PC-9 (cell line): ENCODE results near the gene ATF6. TPM values are rescaled to one million over a fixed set of nuclear protein-coding genes. Genes with fewer than 3 reads are reported as not detected.

Source experiments
- BruUV-seq: library from RNA; stranded (reverse); fragments of 400-500 nt; replicated peaks from 2 replicates; lab custom pipeline; 2021; lab: Mats Ljungman, UMichigan
- CTCF ChIA-PET: fragments of 300-600 bp; sonication (Branson Sonifier 250); formaldehyde crosslinking; loops from one replicate; lab custom pipeline; 2022; ENCODE audit warnings: antibody characterized with exemption; lab: Charles Lee
- POLR2A ChIA-PET: fragments of 300-600 bp; sonication (Branson Sonifier 250); formaldehyde crosslinking; loops from one replicate; lab custom pipeline; 2022; ENCODE audit warnings: antibody characterized with exemption; ENCODE audit not compliant: unreplicated experiment; lab: Charles Lee
- DNase-seq, 2 experiments: peaks; one replicate each; pipeline versions ENCODE4 v3.0.0 to v3.0.0-alpha.2; 2015 to 2022; ENCODE audit warnings: mixed read lengths in 1 of 2
- H2AFZ ChIP-seq: fragments of 200-600 bp; sonication (generic); 2 replicates; pipeline ENCODE4 v1.8.1; 2017; ENCODE audit warnings: antibody characterized with exemption
- H3F3A ChIP-seq: fragments of 200-600 bp; sonication (generic); 2 replicates; pipeline ENCODE4 v1.8.1; 2017; ENCODE audit warnings: antibody characterized with exemption, mild to moderate bottlenecking, low read depth; ENCODE audit not compliant: insufficient read depth
- H3K27ac ChIP-seq: fragments of 200-600 bp; sonication (generic); 2 replicates; pipeline ENCODE4 v1.6.1; 2016; ENCODE audit warnings: mixed run types
- H3K27me3 ChIP-seq: fragments of 200-600 bp; sonication (generic); 2 replicates; pipeline ENCODE4 v1.6.1; 2016; ENCODE audit warnings: low read depth, mixed run types; ENCODE audit not compliant: insufficient read depth
- H3K36me3 ChIP-seq: fragments of 200-600 bp; sonication (generic); 2 replicates; pipeline ENCODE4 v1.6.1; 2016; ENCODE audit warnings: low read depth, mixed run types
- H3K4me1 ChIP-seq: fragments of 200-600 bp; sonication (generic); replicated peaks from 2 replicates; pipeline ENCODE4 v1.6.1; 2016; ENCODE audit warnings: mixed run types; ENCODE audit not compliant: insufficient read depth
- H3K4me2 ChIP-seq: fragments of 200-600 bp; sonication (generic); 2 replicates; pipeline ENCODE4 v1.6.1; 2017; ENCODE audit warnings: mixed run types
- H3K4me3 ChIP-seq: fragments of 200-600 bp; sonication (generic); 2 replicates; pipeline ENCODE4 v1.6.1; 2016; ENCODE audit warnings: mixed run types
- H3K79me2 ChIP-seq: fragments of 200-600 bp; sonication (generic); 2 replicates; pipeline ENCODE4 v1.6.1; 2017; ENCODE audit warnings: low read depth, mixed run types
- H3K9me2 ChIP-seq: fragments of 200-600 bp; sonication (generic); 2 replicates; pipeline ENCODE4 v1.8.1; 2017; ENCODE audit warnings: mild to moderate bottlenecking; ENCODE audit not compliant: insufficient read depth
- H3K9me3 ChIP-seq: fragments of 200-600 bp; sonication (generic); 2 replicates; pipeline ENCODE4 v1.8.1; 2016; ENCODE audit warnings: low read depth; ENCODE audit not compliant: insufficient read depth
- H4K20me1 ChIP-seq: fragments of 200-600 bp; sonication (generic); 2 replicates; pipeline ENCODE4 v1.8.1; 2017; ENCODE audit not compliant: insufficient read depth
- CTCF ChIP-seq: fragments of 200-600 bp; sonication (generic); conservative IDR thresholded peaks from 2 replicates; pipeline ENCODE4 v1.6.1; 2017; ENCODE audit warnings: mixed run types, antibody characterized with exemption, mild to moderate bottlenecking, moderate library complexity
- EZH2 ChIP-seq: fragments of 200-600 bp; sonication (generic); IDR thresholded peaks from 2 replicates; pipeline ENCODE4 v1.8.0; 2017; ENCODE audit warnings: antibody characterized with exemption, low read depth
- intact Hi-C: fragments of 100-400 bp; cut with micrococcal nuclease; formaldehyde crosslinking; loops from one replicate; pipeline ENCODE4 v1.10.0; 2022; ENCODE audit not compliant: unreplicated experiment
- total RNA-seq: library from RNA; stranded (reverse); gene quantifications from 2 replicates; pipeline ENCODE4 v1.2.3, GENCODE V29; 2021

Gene ATF6
- total RNA-seq, 1 experiment from 2014 or later = 19.5 TPM

- H3K9me3 ChIP-seq = no peaks in the 10 kb centered on the region
- peaks cover 25% of the 10 kb centered on the region; the same call in 1 of the 2 replicates for H3K36me3 ChIP-seq
- H3K79me2 ChIP-seq = 0 out of 2 replicates have a peak, but pooled peaks cover 6% of the 10 kb centered on the region
- no TSS peak for BruUV-seq
- H3F3A ChIP-seq = no peaks in the 10 kb centered on the region; the same call in 1 of the 2 replicates
- no peaks in the 10 kb centered on the region for H3K9me2 ChIP-seq
- H3K27ac ChIP-seq = no peak overlapping the region
- TF ChIP-seq EZH2 = no peak
- TF ChIP-seq CTCF = no peak
- intact Hi-C loops = no loop called here
- no peak overlapping the region for H2AFZ ChIP-seq
- ChIA-PET POLR2A (no interaction called here), CTCF (no interaction called here)
- H3K27me3 ChIP-seq = no peaks in the 10 kb centered on the region
- H3K4me1 ChIP-seq = no peaks in the 10 kb centered on the region
- H4K20me1 ChIP-seq = peaks cover 16% of the 10 kb centered on the region; the same call in 1 of the 2 replicates
- no peak overlapping the region for H3K4me3 ChIP-seq
- no peak overlapping the region for H3K4me2 ChIP-seq
- no peak for DNase-seq
Observed at GRCh38 chr1:161782886-161783285, 16.8 kb downstream of the ATF6 start.

GRCh38 chr1:161784968-161785367, 18.8 kb downstream of the ATF6 start:
- TF ChIP-seq CTCF (no peak), EZH2 (no peak)
- intact Hi-C loops = no loop called here
- no peaks in the 10 kb centered on the region for H3K4me1 ChIP-seq
- peaks cover 25% of the 10 kb centered on the region; the same call in 1 of the 2 replicates for H3K36me3 ChIP-seq
- H4K20me1 ChIP-seq = peaks cover 6% of the 10 kb centered on the region; the same call in 1 of the 2 replicates
- no peak overlapping the region for H3K4me3 ChIP-seq
- H2AFZ ChIP-seq = no peak overlapping the region
- no peak overlapping the region for H3K27ac ChIP-seq
- ChIA-PET POLR2A (no interaction called here), CTCF (no interaction called here)
- no peaks in the 10 kb centered on the region for H3K9me2 ChIP-seq
- DNase-seq = no peak
- H3K27me3 ChIP-seq = no peaks in the 10 kb centered on the region
- no peak overlapping the region for H3K4me2 ChIP-seq
- no peaks in the 10 kb centered on the region; the same call in 1 of the 2 replicates for H3F3A ChIP-seq
- H3K79me2 ChIP-seq = no peaks in the 10 kb centered on the region
- no TSS peak for BruUV-seq
- H3K9me3 ChIP-seq = no peaks in the 10 kb centered on the region

- intact Hi-C loops = no loop called here
- CTCF ChIA-PET = no interaction called here
- Histone ChIP-seq H3K9me3 (no peaks in the 10 kb centered on the region), H2AFZ (no peak overlapping the region), H3F3A (peaks cover 7% of the 10 kb centered on the region), H3K27me3 (no peaks in the 10 kb centered on the region), H3K27ac (no peak overlapping the region), H3K4me1 (no peaks in the 10 kb centered on the region), H3K9me2 (no peaks in the 10 kb centered on the region), H4K20me1 (peaks cover 6% of the 10 kb centered on the region; the same call in 1 of the 2 replicates), H3K4me3 (no peak overlapping the region), H3K79me2 (no peaks in the 10 kb centered on the region), H3K36me3 (peaks cover 29% of the 10 kb centered on the region), H3K4me2 (no peak overlapping the region)
- no peak for DNase-seq
- no peak for TF ChIP-seq EZH2
- TF ChIP-seq CTCF = no peak; the same call in 1 of the 2 replicates
- no TSS peak for BruUV-seq
- POLR2A ChIA-PET = no interaction called here
Observed at GRCh38 chr1:161787355-161787754, 21.2 kb downstream of the ATF6 start.
